GM18873 (cell line): ENCODE measurements around the gene IPPK.

Experiments
- ATAC-seq: cut with Tn5 transposase; IDR thresholded peaks from one replicate; pipeline ENCODE4 v1.9.1; 2021; ENCODE audit warnings: mild to moderate bottlenecking, moderate library complexity, moderate number of reproducible peaks; ENCODE audit not compliant: unreplicated experiment, low FRiP score

Gene IPPK

GRCh38 chr9:92704528-92704927, 34.6 kb upstream of the IPPK start:
- ATAC-seq, result no peak

- ATAC-seq, result no peak
These were observed 26.7 kb upstream of the IPPK start for GRCh38 chr9:92696619-92697018.

- ATAC-seq, result no peak
These were observed 17.0 kb upstream of the IPPK start for GRCh38 chr9:92686954-92687353.

GRCh38 chr9:92685022-92685421, 15.1 kb upstream of the IPPK start:
- ATAC-seq, result no peak

- no peak for ATAC-seq
These were observed 12.3 kb upstream of the IPPK start for GRCh38 chr9:92682269-92682668.

- no peak for ATAC-seq
These were observed 10.5 kb upstream of the IPPK start for GRCh38 chr9:92680166-92681119.

GRCh38 chr9:92679413-92680165, 9.7 kb upstream of the IPPK start:
- no peak for ATAC-seq

- no peak for ATAC-seq
These were observed 1.4 kb upstream of the IPPK start for GRCh38 chr9:92671323-92671722.

GRCh38 chr9:92669527-92669889, 423 bp downstream of the IPPK start:
- ATAC-seq, result peak; percentile 3

- no peak for ATAC-seq
These were observed 995 bp downstream of the IPPK start for GRCh38 chr9:92668746-92669526.

- ATAC-seq, result no peak
These were observed 2.9 kb downstream of the IPPK start for GRCh38 chr9:92666912-92667532.

- ATAC-seq, result no peak
These were observed 3.7 kb downstream of the IPPK start for GRCh38 chr9:92666236-92666635.

- no peak for ATAC-seq
These were observed 4.1 kb downstream of the IPPK start for GRCh38 chr9:92665836-92666235.

- no peak for ATAC-seq
These were observed 5.4 kb downstream of the IPPK start for GRCh38 chr9:92664394-92665152.

GRCh38 chr9:92663951-92664350, 6.0 kb downstream of the IPPK start:
- no peak for ATAC-seq

- no peak for ATAC-seq
These were observed 6.8 kb downstream of the IPPK start for GRCh38 chr9:92663126-92663525.

GRCh38 chr9:92661743-92662142, 8.2 kb downstream of the IPPK start:
- ATAC-seq, result no peak

- no peak for ATAC-seq
These were observed 8.8 kb downstream of the IPPK start for GRCh38 chr9:92661127-92661526.

GRCh38 chr9:92660266-92660665, 9.7 kb downstream of the IPPK start:
- ATAC-seq, result no peak

GRCh38 chr9:92659601-92660000, 10.3 kb downstream of the IPPK start:
- no peak for ATAC-seq
